Measurements from ENCODE around the gene SHB.

SHB gene

DNA sequence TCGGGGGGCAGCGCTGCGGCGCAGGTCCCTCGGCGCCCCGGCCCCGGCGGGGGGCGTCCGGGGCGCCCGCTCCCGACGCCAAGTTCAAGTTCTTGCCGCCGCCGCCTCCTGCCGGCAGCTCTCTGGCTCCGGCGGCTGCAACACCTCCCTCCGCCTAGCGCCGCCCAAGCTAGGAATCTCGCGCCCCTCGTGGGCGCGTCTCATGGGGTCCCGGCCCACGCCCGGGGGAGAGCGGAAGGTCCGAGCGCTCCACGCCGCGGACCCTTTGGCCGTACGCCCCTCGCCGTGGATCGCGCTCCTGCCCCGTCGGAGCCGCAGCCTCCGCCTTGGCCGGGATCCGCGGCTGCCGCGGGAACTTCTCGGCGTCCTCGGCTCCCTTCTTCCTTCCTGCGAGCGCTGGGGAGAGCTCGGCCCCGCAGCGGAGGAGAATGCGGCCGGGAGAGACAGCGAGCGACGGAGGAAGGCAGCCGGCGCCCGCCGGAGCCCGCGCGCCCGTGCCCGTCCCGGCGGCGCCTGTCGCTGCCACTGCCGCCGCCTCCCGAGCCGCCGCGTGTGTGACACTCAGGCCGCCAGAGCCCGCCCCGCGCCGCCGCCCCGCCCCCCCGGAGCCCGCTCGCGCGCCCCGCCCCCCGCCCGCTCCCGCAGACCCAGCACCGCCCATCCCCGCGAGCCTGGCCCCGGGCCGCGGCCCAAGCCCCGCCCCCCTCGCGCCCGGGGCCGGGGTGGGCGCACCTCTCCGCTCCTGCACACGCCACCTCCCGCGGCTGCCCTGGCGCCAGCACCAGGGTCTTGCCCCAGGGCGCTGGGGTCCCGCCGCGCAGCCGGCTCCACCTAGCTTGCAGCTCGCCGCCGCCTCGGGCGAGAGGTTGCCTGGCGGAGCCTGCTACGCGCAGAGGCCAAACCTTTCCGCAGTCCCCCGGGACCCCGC, at the start of gene SHB:
TSS of gene SHB (minus strand) at position 527 of the 928 bp plus-strand sequence. CDS start 582 bp downstream, outside the sequence.
- DNase-seq = no peak

DNA sequence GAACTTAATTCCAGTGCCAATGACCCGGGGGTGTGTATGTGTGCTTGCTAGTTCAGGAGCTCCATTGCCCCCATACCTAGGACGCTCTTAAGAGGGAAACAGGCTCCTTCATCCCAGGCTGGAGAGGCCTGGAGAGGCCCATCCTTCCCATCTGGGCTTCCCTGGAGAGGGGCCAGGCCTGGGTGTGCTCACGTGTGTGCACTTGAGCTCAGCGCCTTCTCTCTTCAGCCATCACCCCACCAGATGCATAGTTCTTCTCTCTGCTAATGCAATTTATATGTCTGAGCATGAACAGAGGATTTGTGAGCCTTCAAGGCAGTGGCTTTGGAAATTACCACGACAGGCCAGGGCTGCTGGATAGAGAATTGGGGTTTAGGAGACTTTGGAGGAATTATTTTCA, 48.6 kb upstream of the SHB start:
- DNase-seq = no peak

- DNase-seq = no peak
Measured at GRCh38 chr9:38114905-38115304, 45.9 kb upstream of the SHB start.

GRCh38 chr9:38112456-38112855, 43.4 kb upstream of the SHB start:
- no peak for DNase-seq

DNA sequence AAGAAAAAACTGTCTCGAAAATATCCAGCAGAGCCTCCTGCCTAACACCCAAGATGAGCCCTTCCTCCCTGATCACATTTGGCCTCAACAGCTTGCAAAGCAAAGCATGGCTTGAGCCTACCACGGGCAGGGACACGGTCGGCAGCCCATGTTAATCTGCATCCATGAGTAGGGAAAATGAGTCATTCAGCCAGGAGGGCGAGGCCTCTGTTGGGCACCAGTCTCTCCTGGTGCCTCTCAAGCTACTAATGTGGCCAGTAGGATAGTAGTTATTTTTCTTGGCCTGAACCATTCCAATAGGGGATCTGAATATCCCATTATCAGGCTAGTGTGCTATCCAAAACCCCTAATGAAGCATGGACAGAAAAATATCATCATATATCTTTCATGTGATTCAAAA, 43.0 kb upstream of the SHB start:
- no peak for DNase-seq

DNA sequence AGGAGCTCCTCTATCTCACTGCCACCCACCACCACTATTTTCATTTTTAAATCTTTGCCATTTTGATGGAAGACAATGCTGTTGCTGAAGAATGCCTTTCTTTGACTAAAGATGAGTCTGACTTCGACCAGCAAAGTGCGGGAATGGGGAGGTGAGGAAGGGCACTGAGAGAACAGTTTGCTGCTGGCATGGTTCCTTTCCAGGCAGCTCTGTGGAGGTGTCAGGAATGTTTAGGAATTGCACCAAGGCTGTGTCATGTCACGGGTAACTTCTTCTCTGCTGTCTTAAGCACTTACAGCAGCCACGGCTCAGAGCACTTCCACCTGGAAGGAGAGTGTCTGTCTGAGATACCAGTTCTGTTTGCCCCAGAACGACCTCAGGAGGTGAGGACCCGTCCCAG, 41.4 kb upstream of the SHB start:
- DNase-seq = no peak

- no peak for DNase-seq
Measured at GRCh38 chr9:38109601-38110000, 40.6 kb upstream of the SHB start.

- DNase-seq = no peak
Measured at GRCh38 chr9:38108326-38108725, 39.3 kb upstream of the SHB start.

DNA sequence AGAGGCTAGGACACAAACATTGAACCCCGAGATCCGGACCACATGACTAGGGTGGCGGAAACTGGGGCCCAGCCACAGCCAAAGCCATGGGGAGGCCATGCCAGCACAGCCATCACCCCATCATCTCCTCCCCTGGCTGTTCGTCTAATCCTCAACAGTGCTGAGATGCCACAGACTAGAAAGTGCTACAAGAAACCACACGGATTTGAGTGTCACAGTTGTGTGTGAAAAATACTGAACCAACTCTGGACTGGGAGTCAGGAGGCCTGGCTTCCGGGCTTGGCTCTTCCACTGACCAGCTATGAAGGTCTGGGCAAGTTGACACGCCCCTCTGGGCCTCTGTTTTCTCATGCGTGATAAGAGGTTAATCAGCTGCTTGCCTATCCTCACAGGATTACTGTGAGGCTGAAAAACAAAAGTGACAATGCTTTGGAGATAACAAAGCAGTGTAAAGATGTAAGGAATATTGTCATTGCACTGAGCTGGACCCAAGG, 38.8 kb upstream of the SHB start:
- DNase-seq = no peak

- no peak for DNase-seq
Measured at GRCh38 chr9:38107405-38107804, 38.4 kb upstream of the SHB start.

DNA sequence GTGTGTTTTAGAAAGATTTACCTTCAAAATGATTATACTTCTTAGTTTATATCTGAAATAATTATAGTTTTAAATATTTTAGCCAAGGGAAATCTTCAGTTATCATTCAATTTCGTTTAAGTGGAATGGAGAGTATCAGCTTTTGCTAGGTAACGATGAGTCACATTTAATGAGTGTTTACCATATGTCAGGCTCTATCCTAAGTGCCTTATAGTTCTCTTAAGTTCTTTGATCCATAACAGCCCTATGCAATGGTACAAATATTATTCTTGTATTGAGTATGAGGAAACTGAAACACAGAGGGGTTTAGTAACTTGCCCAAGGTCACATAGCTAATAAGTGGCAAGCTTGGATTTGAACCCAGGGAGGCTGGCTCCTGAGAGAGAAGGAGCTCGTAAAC, 37.5 kb upstream of the SHB start:
- DNase-seq = no peak

GRCh38 chr9:38103340-38103739, 34.3 kb upstream of the SHB start:
- no peak for DNase-seq

- DNase-seq = no peak
Measured at GRCh38 chr9:38101423-38101822, 32.4 kb upstream of the SHB start.

- no peak for DNase-seq
Measured at GRCh38 chr9:38096238-38096805, 27.3 kb upstream of the SHB start.

- DNase-seq = no peak
Measured at GRCh38 chr9:38094165-38094564, 25.1 kb upstream of the SHB start.

DNA sequence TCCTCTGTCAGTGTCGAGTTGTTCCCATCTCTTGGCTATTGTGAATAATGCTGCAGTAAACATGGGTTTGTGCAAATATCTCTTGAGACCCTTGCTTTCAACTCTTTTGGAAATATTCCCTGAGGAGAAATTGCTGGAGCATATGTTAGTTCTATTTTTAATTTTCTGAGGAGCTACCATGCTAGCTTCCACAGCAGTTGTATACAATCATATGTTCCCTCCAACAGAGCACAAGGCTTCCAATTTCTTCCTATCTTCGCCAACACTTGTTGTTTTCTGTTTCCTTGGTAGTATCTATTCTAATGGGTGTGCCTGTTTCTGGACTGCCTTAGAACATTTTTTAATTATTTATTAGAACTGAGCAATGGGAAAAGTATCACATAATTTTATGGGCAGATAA, 23.6 kb upstream of the SHB start:
- no peak for DNase-seq

GRCh38 chr9:38092200-38092524, 23.1 kb upstream of the SHB start:
- no peak for DNase-seq

GRCh38 chr9:38091310-38092199, 22.5 kb upstream of the SHB start:
- DNase-seq = no peak

DNA sequence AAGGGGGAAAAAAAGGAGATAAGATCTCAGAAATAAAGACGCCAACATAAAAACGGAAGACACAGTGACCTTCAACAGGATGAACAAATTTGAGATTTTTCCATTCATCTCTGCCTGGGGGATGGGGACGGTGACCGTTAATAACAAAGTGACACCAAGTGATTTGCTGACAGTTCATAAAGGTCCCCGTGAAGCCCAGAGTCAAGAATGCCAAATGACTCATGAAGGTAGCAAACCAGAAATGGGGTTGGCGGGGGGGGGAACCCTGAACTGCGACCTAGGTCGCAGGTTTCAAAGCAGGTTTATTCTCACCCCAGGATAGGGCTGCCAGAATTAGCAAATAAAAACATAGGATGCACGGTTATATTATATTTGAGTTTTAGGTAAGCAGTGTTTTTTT, 21.1 kb upstream of the SHB start:
- DNase-seq = no peak

DNA sequence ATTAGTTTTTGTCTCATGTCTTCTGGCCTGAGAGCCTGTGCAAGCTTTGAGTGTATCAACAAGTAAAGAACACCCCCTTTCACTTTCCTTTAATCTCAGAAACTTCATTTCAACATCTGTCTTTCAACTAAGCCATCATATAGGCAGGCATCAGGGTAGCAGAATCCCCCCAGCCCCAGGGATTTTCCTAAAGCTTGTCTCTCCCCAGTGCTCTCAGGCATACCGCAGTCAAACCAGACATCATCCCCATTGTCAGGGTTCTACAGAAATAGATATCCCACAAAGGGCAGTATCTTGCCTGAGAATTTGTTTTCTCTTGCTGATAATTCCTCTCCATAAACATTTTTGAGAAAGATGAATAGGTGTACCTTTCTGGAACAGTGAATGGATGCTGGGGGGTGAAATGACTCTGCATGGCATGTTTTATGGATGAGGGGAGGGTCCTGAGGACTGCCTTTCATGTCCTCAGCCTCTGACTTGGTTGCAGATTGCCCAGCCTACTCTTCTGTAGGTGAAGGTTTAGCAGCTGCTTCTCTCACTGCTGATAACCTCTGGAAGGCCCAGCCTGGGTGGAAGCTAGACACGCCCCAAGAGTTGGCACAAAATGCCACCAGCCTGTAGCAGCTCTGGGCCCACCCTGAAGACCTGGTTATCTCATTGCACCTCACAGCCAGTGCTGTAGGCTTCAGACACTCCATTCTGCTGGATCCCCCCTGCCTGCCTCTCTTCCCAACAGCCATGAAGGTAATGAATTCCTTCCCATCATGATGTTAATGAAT, 20.5 kb upstream of the SHB start:
- DNase-seq = no peak

DNA sequence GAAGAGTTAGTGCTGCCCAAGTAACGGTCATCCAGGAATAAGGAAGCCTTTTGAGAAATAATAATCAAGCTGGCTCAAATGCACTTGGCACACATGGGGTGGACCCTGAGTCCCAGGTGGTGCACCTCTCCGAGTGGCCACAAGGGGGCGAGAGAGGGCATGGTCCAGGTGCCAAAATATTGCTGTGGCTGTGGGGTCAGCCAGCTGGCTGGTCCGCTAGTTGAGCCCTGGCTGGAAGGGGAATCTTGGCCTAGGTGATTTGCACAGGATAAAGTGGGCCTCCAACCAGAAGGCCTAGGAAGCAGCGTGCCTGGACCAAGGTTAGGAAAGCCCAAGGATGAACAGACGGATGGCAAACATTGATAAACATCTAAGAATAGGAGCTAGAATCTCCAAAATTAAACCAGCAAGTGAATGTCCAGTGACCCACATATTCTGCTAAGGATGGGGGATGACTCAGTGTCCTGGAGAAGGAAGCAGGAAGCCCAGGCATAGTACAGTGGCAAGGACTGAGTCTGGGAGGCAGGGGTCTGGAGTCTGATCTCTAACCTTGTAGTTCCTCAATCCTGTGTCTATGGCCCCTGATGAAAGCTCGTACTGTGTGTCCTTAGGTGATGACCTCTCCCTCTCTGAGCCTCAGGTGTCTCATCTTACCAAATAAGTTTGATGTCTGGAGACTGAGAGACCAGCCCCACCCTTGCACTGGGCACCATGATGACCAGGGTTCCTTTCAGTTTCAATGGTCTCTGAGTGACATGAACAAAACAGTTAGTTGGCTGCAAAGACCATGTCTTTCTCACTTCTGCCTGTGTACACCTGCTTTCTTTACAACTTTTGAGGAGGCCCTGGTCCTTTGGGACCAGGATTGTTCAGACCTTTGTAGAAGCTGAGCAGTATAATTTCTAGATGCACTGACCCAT, 19.2 kb upstream of the SHB start:
- no peak for DNase-seq

GRCh38 chr9:38086496-38086895, 17.5 kb upstream of the SHB start:
- DNase-seq = no peak

All from NCI-H187 treated with DMSO at 0.1 percent for 48 hours (cell line).